MM.1S (cell line): Measurements from ENCODE around the gene SEC31B.

Source experiments
- DNase-seq: peaks from one replicate; pipeline ENCODE4 v3.0.0-alpha.2; 2015
- H2AFZ ChIP-seq: fragments of 300-600 bp; sonication (generic); 2 replicates; pipeline ENCODE4 v1.6.0; 2016; ENCODE audit warnings: antibody characterized with exemption, low read length
- H3F3A ChIP-seq: fragments of 300-600 bp; sonication (generic); 2 replicates; pipeline ENCODE4 v1.6.1; 2016; ENCODE audit warnings: mild to moderate bottlenecking, antibody characterized with exemption, low read length, moderate library complexity, mixed read lengths; ENCODE audit not compliant: insufficient read depth
- H3K27ac ChIP-seq: fragments of 300-600 bp; sonication (generic); 2 replicates; pipeline ENCODE4 v1.5.1; 2016; ENCODE audit warnings: mild to moderate bottlenecking, low read length
- H3K27me3 ChIP-seq: fragments of 300-600 bp; sonication (generic); replicated peaks from 2 replicates; pipeline ENCODE4 v1.6.0; 2016; ENCODE audit warnings: low read length; ENCODE audit not compliant: insufficient read depth
- H3K36me3 ChIP-seq: fragments of 300-600 bp; sonication (generic); replicated peaks from 2 replicates; pipeline ENCODE4 v1.6.1; 2016; ENCODE audit warnings: mild to moderate bottlenecking, low read length, mixed read lengths; ENCODE audit not compliant: insufficient read depth
- H3K4me1 ChIP-seq: fragments of 300-600 bp; sonication (generic); 2 replicates; pipeline ENCODE4 v1.6.1; 2016; ENCODE audit warnings: low read length, mixed read lengths
- H3K4me2 ChIP-seq: fragments of 300-600 bp; sonication (generic); 2 replicates; pipeline ENCODE4 v1.6.0; 2016; ENCODE audit warnings: low read depth, low read length
- H3K4me3 ChIP-seq: fragments of 300-600 bp; sonication (generic); 2 replicates; pipeline ENCODE4 v1.5.1; 2016; ENCODE audit warnings: low read length, mixed read lengths
- H3K79me2 ChIP-seq: fragments of 300-600 bp; sonication (generic); 2 replicates; pipeline ENCODE4 v1.6.1; 2016; ENCODE audit warnings: mixed run types, low read length, mixed read lengths
- H3K9ac ChIP-seq: fragments of 300-600 bp; sonication (generic); 2 replicates; pipeline ENCODE4 v1.6.1; 2016; ENCODE audit warnings: low read length, mixed read lengths
- H3K9me2 ChIP-seq: fragments of 300-600 bp; sonication (generic); replicated peaks from 2 replicates; pipeline ENCODE4 v1.6.1; 2016; ENCODE audit warnings: mild to moderate bottlenecking, low read length, mixed read lengths; ENCODE audit not compliant: insufficient read depth
- H3K9me3 ChIP-seq: fragments of 300-600 bp; sonication (generic); replicated peaks from 2 replicates; pipeline ENCODE4 v1.6.1; 2016; ENCODE audit warnings: mild to moderate bottlenecking, low read length, mixed read lengths; ENCODE audit not compliant: insufficient read depth
- H4K20me1 ChIP-seq: fragments of 300-600 bp; sonication (generic); 2 replicates; pipeline ENCODE4 v1.6.1; 2016; ENCODE audit warnings: mild to moderate bottlenecking, low read length, moderate library complexity, mixed read lengths; ENCODE audit not compliant: insufficient read depth
- EZH2 ChIP-seq: fragments of 300-600 bp; sonication (generic); optimal IDR thresholded peaks from 2 replicates; pipeline ENCODE3; 2017; ENCODE audit warnings: low read depth, mild to moderate bottlenecking, antibody characterized with exemption, low read length, mixed read lengths
- EZH2phosphoT487 ChIP-seq: fragments of 300-600 bp; sonication (generic); IDR thresholded peaks from 2 replicates; pipeline ENCODE4 v1.6.1; 2018; ENCODE audit warnings: antibody characterized with exemption, low read length
- TF ChIP-seq, protein P1 (sequence below): fragments of 300-600 bp; sonication (generic); IDR thresholded peaks from 2 replicates; pipeline ENCODE4 v1.5.1; 2016; ENCODE audit warnings: antibody characterized with exemption, low read length, mixed read lengths

SEC31B gene

DNA sequence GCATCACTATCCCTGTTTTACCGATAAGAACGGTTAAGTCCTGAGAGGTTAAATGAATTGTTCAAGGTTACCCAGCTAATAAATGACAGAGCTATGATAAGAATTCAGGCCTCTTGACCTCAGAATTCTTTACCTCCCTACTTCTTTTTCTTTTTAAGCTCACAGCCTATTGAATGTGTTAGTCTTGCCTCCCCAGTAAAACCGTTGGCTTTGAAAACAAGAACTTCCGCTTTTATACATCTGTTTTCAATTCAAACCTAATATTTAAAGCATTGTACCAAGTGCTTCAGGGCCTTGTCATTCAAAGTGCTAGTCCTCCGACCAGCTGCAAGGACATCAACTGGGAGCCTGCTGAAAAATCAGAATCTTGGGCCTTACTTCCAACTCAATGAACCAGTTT lies 15.6 kb downstream of the SEC31B start:
- no peaks in the 10 kb centered on the region for H3K36me3 ChIP-seq
- no peaks in the 10 kb centered on the region for H3F3A ChIP-seq
- H3K4me1 ChIP-seq = no peaks in the 10 kb centered on the region
- no peak overlapping the region for H2AFZ ChIP-seq
- H3K4me3 ChIP-seq = no peak overlapping the region
- H3K27me3 ChIP-seq = no peaks in the 10 kb centered on the region
- H3K9me3 ChIP-seq = no peaks in the 10 kb centered on the region
- no peaks in the 10 kb centered on the region for H4K20me1 ChIP-seq
- H3K9me2 ChIP-seq = no peaks in the 10 kb centered on the region
- no peak overlapping the region for H3K27ac ChIP-seq
- H3K4me2 ChIP-seq = no peak overlapping the region
- DNase-seq = no peak
- no peaks in the 10 kb centered on the region for H3K79me2 ChIP-seq
- no peak overlapping the region for H3K9ac ChIP-seq
- TF ChIP-seq EZH2phosphoT487 (no peak), EZH2 (no peak)
- TF ChIP-seq, protein P1, sequence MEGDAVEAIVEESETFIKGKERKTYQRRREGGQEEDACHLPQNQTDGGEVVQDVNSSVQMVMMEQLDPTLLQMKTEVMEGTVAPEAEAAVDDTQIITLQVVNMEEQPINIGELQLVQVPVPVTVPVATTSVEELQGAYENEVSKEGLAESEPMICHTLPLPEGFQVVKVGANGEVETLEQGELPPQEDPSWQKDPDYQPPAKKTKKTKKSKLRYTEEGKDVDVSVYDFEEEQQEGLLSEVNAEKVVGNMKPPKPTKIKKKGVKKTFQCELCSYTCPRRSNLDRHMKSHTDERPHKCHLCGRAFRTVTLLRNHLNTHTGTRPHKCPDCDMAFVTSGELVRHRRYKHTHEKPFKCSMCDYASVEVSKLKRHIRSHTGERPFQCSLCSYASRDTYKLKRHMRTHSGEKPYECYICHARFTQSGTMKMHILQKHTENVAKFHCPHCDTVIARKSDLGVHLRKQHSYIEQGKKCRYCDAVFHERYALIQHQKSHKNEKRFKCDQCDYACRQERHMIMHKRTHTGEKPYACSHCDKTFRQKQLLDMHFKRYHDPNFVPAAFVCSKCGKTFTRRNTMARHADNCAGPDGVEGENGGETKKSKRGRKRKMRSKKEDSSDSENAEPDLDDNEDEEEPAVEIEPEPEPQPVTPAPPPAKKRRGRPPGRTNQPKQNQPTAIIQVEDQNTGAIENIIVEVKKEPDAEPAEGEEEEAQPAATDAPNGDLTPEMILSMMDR = no peak

DNA sequence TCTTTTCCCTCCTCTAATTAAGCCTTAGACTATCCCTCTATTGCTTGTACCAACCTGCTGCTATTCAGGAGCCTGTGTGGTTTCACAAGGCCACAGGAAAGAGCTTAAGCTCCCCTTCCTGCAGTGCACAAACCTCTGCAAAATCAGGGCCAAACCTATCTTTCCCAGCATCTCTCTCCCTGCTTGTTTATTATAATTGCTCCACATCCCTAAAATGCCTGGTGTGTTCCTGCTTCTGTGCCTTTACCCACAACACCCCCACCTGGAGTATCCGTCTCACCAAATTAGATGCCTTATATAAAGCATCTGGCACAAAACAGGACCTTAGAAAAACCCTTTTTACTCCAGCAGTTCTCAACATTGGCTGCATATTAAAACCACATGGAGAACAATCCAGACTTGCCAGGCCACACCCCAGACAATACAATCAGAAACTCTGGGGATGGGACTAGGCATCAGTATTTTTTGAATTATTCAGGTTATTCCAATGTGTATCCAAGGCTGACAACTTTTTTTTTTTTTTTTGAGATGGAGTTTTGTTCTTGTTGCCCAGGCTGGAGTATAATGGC lies 16.7 kb downstream of the SEC31B start:
- Histone ChIP-seq H3K27me3 (no peaks in the 10 kb centered on the region), H2AFZ (no peak overlapping the region), H3K9me2 (no peaks in the 10 kb centered on the region), H3K4me3 (no peak overlapping the region), H3F3A (no peaks in the 10 kb centered on the region), H3K9me3 (no peaks in the 10 kb centered on the region), H3K4me2 (no peak overlapping the region), H3K27ac (no peak overlapping the region), H3K79me2 (no peaks in the 10 kb centered on the region), H3K9ac (no peak overlapping the region), H4K20me1 (no peaks in the 10 kb centered on the region), H3K4me1 (no peaks in the 10 kb centered on the region), H3K36me3 (no peaks in the 10 kb centered on the region)
- TF ChIP-seq EZH2 (no peak), EZH2phosphoT487 (no peak)
- TF ChIP-seq, protein P1 = no peak
- no peak for DNase-seq

DNA sequence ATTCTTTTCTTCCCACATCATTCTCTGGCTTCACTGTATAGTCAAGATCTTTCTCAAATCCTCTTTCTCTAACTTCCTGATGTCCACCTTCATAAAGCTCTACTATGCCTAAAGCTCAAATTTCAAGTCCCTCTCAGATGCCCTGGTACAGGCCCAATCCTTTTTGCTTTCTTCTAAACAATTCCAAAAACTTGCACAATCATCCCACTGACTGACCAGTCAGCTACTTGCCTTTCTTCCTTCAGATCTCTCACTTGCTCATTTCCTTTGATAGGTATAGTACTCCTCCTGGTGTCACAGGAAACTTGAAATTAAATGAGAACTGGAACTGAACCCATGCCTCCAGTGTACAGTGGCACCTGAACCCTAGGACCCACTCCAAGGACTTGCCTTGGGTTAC lies 18.2 kb downstream of the SEC31B start:
- DNase-seq = no peak
- Histone ChIP-seq H3K4me1 (peaks cover 13% of the 10 kb centered on the region), H3K9me3 (no peaks in the 10 kb centered on the region), H2AFZ (no peak overlapping the region), H3K9ac (no peak overlapping the region), H3K9me2 (no peaks in the 10 kb centered on the region), H3K36me3 (no peaks in the 10 kb centered on the region), H3K4me3 (no peak overlapping the region), H3K4me2 (no peak overlapping the region), H3K27ac (no peak overlapping the region), H3K79me2 (no peaks in the 10 kb centered on the region), H4K20me1 (no peaks in the 10 kb centered on the region), H3F3A (peaks cover 5% of the 10 kb centered on the region), H3K27me3 (no peaks in the 10 kb centered on the region)
- TF ChIP-seq, protein P1 = no peak
- TF ChIP-seq EZH2phosphoT487 (no peak), EZH2 (no peak)
